Measurements from ENCODE around the gene NR2C1.
A peak's percentile ranks its signal among the peaks of the same experiment; 100 is the strongest.

The NR2C1 gene

DNA sequence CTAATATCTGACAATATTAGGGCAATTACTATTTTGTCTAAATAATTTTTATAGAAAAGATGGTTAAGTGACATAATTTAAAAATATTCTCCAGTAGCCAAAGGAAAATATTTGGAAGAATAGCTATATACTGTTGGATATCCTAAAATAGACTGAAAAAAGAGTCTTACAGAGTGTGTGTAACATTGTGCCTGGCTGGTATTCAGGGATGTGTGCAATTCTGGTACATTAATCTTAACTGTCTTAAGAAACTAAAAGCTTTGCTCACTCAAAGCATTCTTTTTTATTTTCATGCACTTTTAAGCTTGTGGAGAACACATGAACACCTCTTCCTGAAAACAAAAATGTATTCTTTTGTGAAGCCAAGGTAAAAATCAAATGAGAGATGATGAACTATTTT is 10.1 kb upstream of the NR2C1 start:
- DNase-seq: no peak

DNA sequence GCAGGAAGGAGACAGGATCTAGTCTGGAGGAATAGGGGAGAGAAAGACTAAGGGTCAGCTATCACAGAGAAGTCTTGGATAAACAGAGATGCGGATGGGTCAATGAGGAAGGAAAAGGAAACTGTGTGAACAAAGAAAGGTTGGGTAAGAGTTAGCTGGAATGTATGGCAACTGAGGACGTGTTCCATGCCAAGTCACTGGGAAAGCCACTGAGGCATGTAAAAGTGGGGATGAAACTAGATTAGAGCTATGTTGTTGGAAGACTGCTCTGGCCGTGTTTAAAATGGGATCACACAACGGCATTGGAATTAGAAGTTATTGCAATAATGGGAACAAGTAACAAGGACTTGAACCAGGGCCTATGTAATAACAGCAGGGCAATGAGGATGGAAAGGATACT is 3.9 kb upstream of the NR2C1 start:
- DNase-seq: no peak

DNA sequence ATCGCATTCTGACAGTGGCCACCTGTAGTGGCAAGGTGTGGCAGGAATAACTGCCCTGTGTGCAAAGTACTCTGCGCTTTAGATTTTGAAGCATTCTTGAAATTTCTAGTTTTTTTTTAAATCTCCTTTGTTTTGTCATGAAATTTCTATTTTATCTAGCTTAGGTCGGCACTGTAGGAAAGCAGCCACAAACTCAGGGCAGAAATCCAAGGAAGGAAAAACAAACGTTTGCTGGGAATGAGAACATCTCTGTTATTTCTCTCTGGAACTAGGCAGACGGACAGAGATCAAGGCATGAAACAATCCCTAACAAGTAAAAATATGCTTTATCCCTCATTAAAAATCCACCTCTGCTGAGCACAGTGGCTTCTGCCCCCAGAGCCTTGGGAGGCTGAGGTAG is 1.3 kb upstream of the NR2C1 start:
- no peak for DNase-seq

DNA sequence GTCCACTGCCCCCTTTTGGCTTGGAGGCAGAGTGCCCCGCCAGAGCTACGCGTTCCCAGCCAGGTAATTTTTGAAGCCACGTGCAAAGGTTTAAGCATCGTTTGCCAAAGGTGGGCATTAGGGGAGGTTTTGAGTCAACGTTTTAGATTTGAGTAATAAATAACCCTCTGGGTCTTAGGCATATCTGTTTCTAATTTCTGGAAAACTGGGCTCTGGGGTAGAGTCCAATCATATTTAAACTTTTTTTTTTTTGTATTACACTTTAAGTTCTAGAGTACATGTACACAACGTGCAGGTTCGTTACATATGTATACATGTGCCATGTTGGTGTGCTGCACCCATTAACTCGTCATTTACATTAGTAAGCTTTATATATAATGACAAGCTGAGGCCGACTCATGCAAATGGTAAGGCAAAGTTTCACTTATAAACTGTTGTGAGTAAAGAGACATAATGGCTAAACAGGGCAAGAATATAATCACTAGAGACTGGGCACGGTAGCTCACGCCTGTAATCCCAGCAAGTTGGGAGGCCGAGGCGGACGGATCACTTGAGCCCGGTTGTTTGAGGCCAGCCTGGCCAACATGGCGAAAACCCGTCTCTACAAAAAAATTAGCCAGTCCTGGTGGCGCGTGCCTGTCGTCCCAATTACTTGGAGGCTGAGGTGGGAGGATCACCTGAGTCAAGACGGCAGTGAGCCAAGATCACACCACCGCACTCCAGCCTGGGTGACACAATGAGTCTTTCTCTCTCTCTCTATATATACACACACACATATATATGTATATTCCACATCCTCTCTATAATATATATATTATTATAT is 491 bp upstream of the NR2C1 start:
- no peak for DNase-seq

DNA sequence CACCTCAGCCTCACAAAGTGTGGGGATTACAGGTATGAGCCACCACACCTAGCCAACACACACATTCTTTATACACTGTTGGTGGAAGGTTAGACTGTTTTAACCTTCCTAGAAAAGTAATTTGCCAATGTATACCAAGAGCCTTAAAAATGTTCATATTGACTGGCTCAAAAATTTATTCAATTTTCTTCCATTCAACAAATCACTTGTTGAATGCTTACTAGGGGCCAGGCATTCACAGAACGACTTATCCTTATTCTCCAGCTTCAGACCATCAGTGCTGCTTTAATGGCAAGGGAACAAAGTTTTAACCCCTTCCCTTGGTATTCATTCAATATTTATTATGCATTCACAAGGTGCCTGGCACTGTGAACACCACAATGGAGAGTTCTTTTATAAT is 3.0 kb downstream of the NR2C1 start:
- DNase-seq: no peak

DNA sequence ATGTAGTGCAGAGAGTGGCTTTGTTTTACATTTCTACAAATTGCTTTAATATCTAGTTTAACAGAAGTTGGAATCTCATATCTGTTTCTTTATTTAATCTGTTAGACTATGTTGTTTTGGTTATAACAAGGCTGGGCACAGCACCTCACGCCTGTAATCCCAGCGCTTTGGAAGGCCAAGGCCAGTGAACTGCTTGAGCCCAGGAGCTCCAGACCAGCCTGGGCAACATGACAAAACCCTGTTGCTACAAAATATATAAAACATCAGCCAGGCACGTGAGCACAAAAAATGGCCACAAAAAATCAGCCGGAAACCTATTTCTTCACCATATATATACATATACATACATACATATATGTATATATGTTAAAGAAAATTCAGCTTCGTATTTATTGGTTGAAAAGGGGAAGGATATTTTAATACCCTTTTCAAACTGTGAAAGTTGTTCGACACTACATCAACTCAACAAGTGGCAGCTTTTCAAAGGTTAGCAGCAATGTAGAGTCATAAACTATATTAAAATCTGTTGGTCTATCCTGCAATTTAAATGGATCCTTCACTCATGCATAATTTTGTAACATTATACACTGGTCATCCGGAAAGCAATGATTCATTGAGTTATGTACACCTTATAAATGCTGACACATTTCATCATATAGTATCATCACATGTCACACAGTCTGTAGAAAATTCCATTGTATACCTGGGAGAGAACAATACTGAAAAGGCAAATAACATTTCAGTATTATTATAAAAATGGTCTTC is 7.1 kb downstream of the NR2C1 start:
- no peak for DNase-seq

DNA sequence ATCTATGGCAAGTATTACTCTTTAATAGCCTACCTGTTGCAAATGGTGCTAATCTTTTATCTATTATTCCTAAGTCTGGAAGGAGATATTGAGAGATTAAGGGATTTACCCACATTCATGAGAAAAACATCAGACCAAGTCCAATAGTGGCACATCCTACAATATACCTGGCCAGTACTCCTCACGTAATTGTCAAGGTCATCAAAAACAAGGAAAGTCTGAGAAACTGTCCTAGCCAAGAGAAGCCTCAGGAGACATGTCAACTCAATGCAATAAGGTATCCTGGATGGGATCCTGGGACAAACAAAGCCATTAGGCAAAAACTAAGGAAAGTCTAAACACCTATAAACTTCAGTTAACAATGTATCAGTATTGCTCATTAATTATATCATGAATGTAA is 12.5 kb downstream of the NR2C1 start:
- no peak for DNase-seq

DNA sequence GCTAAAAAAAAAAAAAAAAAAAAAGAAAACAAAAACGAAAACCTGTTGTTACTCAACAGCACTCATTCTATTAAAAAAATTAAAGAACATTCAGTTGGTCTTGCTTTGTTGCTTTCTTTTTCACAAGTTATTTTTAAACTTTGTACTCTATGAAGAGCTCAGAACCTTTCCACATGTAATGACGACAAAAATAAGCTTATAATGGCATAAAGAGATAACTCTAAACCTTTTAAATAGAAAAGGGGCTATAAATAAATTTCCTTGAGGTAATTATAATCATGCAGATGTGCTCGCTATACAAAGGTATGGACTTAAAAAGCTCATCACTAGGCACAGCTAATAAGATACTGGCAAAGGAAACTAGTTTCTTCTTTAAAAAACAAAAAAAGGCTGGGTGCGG is 13.4 kb downstream of the NR2C1 start:
- DNase-seq: no peak

DNA sequence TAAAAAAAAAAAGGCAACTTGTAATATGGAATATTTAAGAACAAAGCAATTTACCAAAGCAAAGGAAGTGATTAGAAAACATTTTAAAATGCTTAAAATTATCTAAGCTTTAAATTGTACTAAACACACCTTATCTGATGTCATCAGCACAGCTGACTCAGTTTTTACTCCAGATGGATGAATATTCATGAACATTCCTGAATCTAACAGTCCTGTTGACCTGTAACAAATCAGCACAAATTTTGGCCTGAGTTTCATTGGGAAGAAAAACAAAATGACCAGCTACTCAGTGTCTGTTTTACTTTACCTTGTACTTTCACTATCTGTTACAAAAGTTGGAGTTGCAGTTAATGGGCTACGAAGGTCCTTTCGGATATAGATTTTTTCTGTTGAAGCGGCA is 16.0 kb downstream of the NR2C1 start:
- DNase-seq: no peak

DNA sequence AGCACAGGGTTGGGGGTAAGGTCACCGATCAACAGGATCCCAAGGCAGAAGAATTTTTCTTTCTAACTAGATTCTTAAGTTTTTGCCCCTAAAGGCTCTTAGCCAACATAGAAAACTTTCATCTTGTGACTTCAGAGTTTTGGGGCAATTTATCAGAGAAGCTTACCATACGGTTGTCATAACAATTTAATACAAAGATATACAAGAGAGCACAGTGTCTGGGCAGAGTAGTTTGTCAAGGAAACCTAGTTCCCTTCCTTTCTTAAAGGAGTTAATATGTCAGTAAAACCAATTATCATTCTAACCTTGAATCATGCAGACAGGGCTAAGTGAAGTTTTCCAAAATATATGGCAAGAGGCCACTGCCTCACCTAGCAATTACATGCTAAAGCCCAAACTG is 18.4 kb downstream of the NR2C1 start:
- DNase-seq: no peak

DNA sequence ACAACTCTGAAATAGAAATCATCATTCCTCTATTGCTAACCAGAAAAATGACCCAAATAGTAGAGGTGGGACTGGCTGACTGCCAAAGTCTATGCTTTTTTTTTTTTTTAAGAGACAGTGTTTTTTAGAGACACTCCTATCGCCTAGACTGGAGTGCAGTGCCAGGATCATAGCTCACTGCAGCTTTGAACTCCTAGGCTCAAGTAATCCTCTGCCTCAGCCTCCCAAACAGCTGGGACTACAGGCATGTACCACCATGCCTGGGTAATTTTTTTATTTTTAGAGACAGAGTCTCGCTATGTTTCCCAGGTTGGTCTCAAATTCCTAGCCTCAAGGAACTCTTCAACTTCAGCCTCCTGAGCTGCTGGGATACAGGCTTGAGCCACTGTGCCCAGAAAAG is 19.2 kb downstream of the NR2C1 start:
- no peak for DNase-seq

DNA sequence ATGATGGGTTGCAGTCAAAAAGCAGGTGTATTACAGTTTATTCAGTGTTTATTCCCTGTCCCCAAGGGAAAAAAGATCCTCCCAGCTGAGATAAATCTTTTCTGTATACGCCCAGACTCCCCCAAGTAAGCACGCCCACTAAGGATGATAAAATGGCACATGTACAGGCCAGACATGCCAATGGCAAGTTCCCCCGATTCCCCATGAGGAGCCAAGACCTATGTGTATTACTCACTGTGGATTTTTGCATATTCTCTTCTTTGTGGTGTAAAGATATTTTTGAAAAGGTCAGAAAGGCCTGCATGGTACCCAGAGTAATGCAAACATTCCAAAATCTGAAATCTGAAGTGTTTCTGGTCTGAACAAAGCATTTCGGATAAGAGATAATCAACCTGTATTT is 22.2 kb downstream of the NR2C1 start:
- no peak for DNase-seq

DNA sequence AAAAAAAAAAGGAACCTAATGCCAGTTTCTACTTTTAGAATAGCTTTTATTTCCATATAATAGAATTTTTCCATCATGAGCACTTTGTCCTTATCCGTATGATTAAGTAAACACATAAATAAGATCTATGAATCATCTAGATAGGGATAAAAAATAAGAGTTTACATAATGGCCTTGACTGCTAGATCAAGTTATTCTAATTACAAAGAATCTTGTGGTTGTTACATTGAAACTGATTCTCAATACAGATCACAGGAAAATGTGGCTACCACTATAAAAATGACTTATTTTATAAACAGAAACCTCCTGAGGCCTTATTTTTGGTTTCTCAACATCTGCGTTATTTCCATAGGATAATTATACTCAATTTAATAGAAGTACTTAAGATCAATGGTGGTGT is 35.5 kb downstream of the NR2C1 start:
- DNase-seq: no peak

DNA sequence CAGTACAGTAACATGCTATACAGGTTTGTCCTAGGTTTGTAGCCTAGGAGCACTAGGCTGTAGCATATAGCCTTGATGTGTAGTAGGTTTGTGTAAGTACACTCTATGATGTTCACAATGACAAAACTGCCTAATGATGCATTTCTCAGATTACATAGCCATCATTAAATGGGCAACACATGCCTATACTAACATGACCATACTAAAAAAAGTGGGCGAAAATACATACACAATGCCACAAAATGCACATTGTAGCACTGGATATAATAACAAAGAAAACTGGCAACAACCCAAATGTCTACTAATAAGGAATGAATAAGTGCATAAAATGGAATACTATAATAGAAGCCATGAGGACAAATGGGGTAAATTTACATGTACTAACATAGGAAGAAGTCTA is 38.7 kb downstream of the NR2C1 start:
- DNase-seq: no peak

DNA sequence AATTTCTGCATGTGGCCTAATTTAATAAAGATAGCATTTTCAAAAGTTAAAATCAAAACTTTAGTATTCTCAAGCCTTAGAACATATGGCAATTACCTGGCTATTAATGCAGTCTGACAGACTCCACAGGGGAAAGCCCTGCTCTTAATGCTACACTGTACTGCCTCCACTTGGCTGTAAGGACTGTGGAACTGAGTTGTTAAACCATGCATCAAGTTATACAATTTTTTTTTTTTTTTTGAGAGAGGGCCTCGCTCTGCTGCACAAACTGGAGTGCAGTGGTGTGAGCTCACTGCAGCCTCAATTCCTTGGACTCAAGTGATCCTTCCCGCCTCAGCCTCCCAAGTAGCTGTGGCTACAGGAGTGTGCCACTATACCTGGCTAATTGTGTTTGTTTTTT is 50.9 kb downstream of the NR2C1 start:
- DNase-seq: no peak

DNA sequence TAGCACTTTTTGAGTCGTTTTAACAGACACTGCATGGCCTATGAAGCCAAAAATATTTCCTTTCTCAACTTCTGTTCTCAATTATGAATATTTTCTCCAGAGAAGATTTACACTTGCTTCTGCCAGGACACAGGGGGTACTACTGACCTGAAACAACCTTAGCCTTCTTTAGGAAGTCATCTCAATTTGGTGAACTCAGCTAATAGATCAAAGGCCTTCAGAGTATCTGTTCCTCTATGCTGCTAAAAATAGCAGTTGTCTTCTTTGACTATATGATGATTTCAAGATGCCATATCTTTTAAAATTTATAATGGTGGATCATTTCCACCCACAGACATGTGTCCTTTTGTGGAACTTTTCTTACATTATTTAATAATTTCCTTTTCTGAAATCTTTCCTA is 55.9 kb downstream of the NR2C1 start:
- no peak for DNase-seq

DNA sequence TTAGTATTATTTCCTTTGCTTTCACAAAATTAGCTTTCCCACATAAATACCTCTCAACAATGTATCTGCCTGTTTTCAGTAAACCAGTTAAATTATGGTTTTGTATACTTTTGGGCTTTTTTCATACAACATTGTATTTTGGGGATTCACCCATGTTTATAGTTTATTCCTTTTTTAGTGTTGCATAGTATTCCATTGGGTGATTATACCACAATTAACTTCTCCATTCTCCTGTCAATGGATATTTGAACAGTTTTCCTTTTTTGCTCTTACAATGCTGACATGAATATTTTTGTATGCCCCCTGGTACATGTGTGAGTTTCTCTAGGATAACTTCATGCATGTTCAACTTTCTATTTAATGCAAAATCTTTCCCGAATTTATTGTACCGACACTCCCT is 57.3 kb downstream of the NR2C1 start:
- DNase-seq: no peak

DNA sequence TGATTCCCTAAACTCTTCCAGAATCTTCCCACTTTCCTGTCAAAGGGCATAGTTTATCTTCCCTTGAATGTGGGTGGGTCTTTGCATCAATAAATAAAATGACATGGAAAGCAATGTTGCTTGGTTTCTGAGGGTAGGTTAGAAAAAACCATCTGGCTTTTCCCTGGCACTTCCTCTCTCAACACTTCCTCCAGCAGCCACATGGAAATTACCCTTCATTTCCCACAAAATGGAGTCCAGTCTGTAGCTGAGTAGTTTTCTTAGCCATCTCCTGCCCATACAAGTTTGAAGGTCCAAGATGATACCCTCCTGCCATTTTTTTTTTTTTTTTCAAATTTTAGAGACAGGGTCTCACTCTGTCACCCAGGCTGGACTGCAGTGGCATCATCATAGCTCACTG is 58.9 kb downstream of the NR2C1 start:
- DNase-seq: no peak

DNA sequence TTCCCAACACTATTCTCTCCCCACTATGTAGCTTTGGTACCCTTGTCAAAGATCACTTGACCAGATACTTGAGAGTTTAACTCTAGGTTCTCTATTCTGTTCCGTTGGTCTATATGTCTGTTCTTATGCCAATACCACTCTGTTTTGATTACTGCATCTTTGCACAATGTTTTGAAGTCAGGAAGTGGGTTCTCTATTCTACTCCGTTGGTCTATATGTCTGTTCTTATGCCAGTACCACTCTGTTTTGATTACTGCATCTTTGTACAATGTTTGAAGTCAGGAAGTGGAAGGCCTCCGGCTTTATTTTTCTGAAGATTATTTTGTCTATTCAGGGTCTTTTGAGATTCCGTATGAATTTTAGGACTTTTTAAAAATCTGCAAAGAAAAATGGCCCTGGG is 67.2 kb downstream of the NR2C1 start:
- DNase-seq: no peak

DNA sequence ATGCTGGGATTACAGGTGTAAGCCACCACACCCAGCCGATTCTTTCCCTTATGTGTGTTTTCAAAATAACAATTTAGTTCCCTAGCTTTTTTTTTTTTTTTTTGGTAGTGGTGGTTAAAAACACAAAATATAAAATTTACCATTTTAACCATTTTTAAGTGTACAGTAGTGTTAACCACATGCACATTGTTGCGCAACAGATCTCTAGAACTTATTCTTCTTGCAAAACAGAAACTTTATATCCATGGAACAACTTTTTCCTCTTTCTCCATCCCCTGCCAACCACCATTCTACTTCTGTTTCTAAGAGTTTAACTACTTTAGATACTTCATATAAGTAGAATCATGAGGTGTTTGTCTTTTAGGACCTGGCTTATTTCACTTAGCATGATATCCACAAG is 68.8 kb downstream of the NR2C1 start:
- DNase-seq: no peak

DNA sequence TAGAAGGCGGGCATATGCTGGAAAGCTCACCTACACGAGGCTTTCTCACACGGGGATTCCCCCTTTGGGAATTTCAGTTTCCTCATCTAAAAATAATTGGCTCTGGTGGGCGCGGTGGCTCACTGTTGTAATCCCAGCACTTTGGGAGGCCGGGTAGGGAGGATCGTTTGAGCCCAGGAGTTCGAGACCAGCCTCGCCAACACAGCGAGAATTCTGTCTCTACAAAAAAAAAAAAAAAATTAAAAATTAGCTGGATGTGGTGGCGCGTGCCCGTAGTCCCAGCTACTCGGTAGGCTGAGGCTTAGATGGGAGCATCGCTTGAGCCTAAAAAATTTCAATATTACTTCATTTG is 69.5 kb downstream of the NR2C1 start:
- no peak for DNase-seq

DNA sequence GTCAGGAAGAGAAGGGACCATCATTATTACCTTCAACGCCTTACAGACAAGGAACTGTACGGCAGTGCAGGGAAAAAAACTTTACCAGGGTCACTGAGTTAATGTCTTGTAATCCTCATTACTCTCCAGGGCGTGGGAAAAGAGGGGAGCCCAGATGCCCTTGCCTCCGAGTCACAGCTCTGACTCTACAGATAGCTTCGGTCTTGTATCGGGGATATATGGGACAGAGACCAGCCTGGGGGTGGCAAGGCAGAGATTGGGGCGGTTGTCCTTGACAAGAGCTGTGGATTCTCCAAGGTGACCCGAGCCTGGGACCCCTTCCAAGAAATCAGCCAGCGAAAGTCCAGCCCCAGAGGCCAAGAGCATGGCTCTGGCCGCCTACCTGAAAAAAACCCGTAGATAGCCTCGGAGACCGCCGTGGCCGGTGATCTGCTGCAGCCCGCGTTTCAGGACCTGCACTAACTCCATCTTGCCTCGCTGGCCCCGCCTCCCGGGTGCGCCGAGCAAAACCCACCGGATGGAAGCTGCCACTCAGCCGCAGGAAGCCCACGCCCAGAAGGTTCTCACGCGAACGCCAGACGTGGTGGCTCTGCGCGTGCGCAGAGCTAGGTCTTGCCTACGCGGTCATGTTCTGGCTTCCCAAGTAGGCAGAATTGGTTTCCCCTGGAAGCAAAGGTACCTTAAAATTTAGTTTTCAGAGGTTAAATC is 70.1 kb downstream of the NR2C1 start, which contains the start of gene NDUFA12:
NDUFA12 (minus strand) TSS at position 485 of the 708 bp plus-strand sequence; CDS start at position 468, 17 bp downstream.
- DNase-seq: peak; percentile 76

DNA sequence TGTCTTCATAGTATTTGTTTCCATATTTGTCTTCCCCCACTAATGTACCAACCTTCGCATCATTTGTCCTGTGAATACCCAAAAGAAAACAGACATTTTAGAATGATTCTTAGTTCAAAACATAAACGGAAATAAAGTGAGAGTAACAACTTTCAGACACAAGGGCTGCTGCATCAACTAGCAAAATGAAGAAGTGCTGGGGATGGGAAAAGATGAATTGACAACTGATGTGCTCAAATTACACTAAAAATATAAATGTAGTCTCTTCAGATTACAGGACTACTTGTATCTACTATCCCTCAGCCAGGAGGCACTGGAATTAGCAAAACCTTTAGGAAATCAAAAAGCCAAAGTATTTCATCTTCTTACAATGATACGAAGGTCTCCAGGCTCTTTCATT is 70.7 kb downstream of the NR2C1 start:
- no peak for DNase-seq

DNA sequence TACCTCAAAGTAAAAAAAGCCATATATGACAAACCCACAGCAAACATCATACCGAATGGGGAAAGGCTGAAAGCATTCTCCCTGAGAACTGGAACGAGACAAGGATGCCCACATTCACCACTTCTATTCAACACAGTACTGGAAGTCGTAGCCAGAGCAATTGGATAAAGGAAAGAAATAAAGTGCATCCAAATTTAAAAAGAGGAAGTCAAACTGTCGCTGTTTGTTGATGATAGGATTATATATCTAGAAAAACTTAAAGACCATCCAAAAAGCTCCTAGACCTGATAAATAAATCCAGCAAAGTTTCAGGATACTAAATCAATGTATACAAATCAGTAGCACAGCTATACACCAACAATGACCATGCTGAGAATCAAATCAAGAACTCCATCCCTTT is 75.1 kb downstream of the NR2C1 start:
- DNase-seq: no peak
